Neural cell (in vitro differentiated cells): Measurements from ENCODE around the gene HNRNPF.

Experiments used
- EZH2 ChIP-seq: fragments of 200-600, 300-800 bp; shearing (Covaris generic), sonication (generic); IDR thresholded peaks from 2 replicates; pipeline ENCODE4 v1.6.1; 2014; ENCODE audit warnings: antibody characterized with exemption, low read length, borderline replicate concordance, mild to moderate bottlenecking; ENCODE audit not compliant: insufficient read depth, poor library complexity, severe bottlenecking
- MXI1 ChIP-seq: fragments of 450-650 bp; conservative IDR thresholded peaks from 2 replicates; pipeline ENCODE4 v1.6.1; 2014; ENCODE audit warnings: antibody characterized with exemption, mild to moderate bottlenecking; ENCODE audit not compliant: poor library complexity, severe bottlenecking
- POLR2AphosphoS5 ChIP-seq: IDR thresholded peaks from 2 replicates; pipeline ENCODE4 v1.6.1; 2012
- TAF1 ChIP-seq: IDR thresholded peaks from 2 replicates; pipeline ENCODE4 v1.6.1; 2012; ENCODE audit warnings: low read depth
- TF ChIP-seq, protein P1 (sequence below): fragments of 450-650 bp; IDR thresholded peaks from 2 replicates; pipeline ENCODE4 v1.5.1; 2014; ENCODE audit warnings: antibody characterized with exemption, mild to moderate bottlenecking, moderate library complexity; ENCODE audit not compliant: poor library complexity, severe bottlenecking
- TF ChIP-seq, protein P2 (sequence below): IDR thresholded peaks from 2 replicates; pipeline ENCODE4 v1.6.1; 2012; ENCODE audit warnings: borderline replicate concordance

DNA sequence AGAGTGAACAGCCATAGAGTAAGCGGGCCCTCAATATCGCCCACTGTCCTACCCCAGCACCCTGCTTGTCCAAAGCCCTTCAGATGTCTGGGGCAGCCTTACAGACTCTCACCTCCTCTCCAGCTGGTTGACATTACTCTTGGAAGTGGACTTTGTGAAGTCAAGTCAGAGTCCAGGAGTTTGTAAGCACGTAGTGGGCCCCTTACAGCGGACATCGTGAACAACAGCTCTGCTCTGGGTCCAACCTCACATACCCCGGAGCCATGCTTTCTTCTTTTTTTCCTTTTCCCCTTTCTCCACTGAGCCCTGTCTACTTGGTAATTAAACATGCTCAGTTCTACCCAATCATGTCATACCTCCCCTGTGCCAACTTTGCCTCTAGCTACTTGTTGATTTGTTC lies 17.5 kb downstream of the HNRNPF start:
- TF ChIP-seq POLR2AphosphoS5, result no peak
- TF ChIP-seq, protein P1, sequence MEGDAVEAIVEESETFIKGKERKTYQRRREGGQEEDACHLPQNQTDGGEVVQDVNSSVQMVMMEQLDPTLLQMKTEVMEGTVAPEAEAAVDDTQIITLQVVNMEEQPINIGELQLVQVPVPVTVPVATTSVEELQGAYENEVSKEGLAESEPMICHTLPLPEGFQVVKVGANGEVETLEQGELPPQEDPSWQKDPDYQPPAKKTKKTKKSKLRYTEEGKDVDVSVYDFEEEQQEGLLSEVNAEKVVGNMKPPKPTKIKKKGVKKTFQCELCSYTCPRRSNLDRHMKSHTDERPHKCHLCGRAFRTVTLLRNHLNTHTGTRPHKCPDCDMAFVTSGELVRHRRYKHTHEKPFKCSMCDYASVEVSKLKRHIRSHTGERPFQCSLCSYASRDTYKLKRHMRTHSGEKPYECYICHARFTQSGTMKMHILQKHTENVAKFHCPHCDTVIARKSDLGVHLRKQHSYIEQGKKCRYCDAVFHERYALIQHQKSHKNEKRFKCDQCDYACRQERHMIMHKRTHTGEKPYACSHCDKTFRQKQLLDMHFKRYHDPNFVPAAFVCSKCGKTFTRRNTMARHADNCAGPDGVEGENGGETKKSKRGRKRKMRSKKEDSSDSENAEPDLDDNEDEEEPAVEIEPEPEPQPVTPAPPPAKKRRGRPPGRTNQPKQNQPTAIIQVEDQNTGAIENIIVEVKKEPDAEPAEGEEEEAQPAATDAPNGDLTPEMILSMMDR, result no peak
- no peak for TF ChIP-seq MXI1
- no peak for TF ChIP-seq EZH2
- TF ChIP-seq TAF1, result no peak
- TF ChIP-seq, protein P2, sequence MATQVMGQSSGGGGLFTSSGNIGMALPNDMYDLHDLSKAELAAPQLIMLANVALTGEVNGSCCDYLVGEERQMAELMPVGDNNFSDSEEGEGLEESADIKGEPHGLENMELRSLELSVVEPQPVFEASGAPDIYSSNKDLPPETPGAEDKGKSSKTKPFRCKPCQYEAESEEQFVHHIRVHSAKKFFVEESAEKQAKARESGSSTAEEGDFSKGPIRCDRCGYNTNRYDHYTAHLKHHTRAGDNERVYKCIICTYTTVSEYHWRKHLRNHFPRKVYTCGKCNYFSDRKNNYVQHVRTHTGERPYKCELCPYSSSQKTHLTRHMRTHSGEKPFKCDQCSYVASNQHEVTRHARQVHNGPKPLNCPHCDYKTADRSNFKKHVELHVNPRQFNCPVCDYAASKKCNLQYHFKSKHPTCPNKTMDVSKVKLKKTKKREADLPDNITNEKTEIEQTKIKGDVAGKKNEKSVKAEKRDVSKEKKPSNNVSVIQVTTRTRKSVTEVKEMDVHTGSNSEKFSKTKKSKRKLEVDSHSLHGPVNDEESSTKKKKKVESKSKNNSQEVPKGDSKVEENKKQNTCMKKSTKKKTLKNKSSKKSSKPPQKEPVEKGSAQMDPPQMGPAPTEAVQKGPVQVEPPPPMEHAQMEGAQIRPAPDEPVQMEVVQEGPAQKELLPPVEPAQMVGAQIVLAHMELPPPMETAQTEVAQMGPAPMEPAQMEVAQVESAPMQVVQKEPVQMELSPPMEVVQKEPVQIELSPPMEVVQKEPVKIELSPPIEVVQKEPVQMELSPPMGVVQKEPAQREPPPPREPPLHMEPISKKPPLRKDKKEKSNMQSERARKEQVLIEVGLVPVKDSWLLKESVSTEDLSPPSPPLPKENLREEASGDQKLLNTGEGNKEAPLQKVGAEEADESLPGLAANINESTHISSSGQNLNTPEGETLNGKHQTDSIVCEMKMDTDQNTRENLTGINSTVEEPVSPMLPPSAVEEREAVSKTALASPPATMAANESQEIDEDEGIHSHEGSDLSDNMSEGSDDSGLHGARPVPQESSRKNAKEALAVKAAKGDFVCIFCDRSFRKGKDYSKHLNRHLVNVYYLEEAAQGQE, result no peak
